ENCODE data around the gene IL6ST. TPM values are rescaled to one million over a fixed set of nuclear protein-coding genes. Genes with fewer than 3 reads are reported as not detected.

IL6ST gene
- total RNA-seq, 2 donors from 2014 or later: 186 to 228 TPM

DNA sequence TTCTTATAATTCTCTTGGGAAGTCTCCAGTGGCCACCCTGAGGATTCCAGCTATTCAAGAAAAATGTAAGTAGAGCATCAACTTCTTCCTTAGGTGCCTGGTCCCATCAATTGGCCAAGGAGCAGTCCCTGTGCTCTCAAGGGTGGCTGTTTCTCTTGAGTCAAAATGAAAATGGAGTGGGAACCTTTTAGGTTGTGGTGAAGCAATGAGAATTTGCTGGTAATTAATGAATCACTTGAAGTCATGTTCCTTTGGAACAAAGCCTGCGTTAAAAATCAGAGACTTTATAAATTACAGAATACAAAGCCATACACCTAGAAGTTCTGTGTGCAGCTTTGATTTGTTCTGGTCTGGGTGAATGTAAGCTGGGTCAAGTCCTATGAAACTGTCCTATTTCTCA lies 94.7 kb downstream of the IL6ST start:
- H3K4me3 ChIP-seq: no peak overlapping the region
- H3K27ac ChIP-seq: no peak overlapping the region
- intact Hi-C loops (cut with DNase I): no loop called here
- H3K27me3 ChIP-seq (replicated peaks; ENCODE audit: insufficient read depth): no peaks in the 10 kb centered on the region
- H3K36me3 ChIP-seq: no peaks in the 10 kb centered on the region
- 87% methylated on average over 1 of the region's 1 CpG for WGBS
- no peaks in the 10 kb centered on the region for H3K9me3 ChIP-seq
- DNase-seq (ENCODE audit: low spot score): no peak
- TF ChIP-seq, protein P1, sequence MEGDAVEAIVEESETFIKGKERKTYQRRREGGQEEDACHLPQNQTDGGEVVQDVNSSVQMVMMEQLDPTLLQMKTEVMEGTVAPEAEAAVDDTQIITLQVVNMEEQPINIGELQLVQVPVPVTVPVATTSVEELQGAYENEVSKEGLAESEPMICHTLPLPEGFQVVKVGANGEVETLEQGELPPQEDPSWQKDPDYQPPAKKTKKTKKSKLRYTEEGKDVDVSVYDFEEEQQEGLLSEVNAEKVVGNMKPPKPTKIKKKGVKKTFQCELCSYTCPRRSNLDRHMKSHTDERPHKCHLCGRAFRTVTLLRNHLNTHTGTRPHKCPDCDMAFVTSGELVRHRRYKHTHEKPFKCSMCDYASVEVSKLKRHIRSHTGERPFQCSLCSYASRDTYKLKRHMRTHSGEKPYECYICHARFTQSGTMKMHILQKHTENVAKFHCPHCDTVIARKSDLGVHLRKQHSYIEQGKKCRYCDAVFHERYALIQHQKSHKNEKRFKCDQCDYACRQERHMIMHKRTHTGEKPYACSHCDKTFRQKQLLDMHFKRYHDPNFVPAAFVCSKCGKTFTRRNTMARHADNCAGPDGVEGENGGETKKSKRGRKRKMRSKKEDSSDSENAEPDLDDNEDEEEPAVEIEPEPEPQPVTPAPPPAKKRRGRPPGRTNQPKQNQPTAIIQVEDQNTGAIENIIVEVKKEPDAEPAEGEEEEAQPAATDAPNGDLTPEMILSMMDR (IDR thresholded peaks at IDR 0.05): no peak
- TF ChIP-seq POLR2AphosphoS5 (IDR thresholded peaks at IDR 0.05) (no peak), POLR2A (IDR thresholded peaks at IDR 0.05) (no peak)
- H3K4me1 ChIP-seq (replicated peaks): no peaks in the 10 kb centered on the region

DNA sequence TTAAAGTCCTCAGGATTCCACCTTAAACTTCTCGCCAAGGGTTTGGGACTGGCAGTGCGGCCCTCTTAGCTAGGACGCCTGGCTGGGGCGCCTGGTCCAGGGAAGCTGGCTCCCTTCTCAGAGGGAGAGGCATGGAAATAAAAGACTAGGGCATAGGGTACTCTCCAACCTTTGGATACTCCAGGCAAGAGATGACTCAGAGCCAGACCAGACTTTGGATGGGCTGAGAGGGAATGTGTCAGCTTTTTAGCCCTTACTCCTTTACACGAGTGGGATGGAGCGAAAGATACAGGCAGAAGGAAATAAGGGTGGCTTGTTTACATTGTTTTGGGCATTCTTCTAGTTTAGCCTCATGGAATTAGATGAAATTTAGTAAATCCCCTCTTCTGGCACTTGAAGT lies 95.4 kb downstream of the IL6ST start:
- no peak for TF ChIP-seq POLR2A (IDR thresholded peaks at IDR 0.05)
- Histone ChIP-seq H3K4me1 (replicated peaks) (no peaks in the 10 kb centered on the region), H3K27me3 (replicated peaks; ENCODE audit: insufficient read depth) (no peaks in the 10 kb centered on the region), H3K4me3 (no peak overlapping the region), H3K9me3 (no peaks in the 10 kb centered on the region), H3K27ac (no peak overlapping the region), H3K36me3 (no peaks in the 10 kb centered on the region)
- WGBS: 93% methylated on average over 6 of the region's 6 CpGs
- intact Hi-C loops (cut with DNase I): no loop called here
- no peak for DNase-seq (ENCODE audit: low spot score)

DNA sequence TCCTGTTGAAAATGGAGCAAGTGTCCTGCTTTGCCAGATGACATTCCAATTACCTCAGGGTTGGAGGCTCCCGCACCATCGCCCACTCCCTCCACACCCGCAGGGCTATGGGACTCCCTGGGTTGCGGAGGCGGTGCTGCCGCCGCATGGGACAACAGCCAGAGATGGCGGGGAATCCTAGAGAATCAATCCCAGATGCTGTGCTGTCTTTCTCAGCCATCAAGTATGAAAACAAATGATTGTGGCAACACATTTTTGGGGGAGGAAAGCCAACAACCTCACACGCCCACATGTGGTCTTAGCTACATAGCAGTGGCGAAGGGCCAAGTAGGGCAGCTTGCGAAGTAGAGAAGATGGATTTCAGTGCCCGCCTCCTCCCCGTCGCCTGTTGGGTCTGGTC lies 96.9 kb downstream of the IL6ST start:
- no peak overlapping the region for H3K4me3 ChIP-seq
- WGBS: 83% methylated on average over 14 of the region's 14 CpGs
- H3K9me3 ChIP-seq: no peaks in the 10 kb centered on the region
- H3K27me3 ChIP-seq (replicated peaks; ENCODE audit: insufficient read depth): no peaks in the 10 kb centered on the region
- H3K27ac ChIP-seq: no peak overlapping the region
- intact Hi-C loops (cut with DNase I): no loop called here
- H3K4me1 ChIP-seq (replicated peaks): no peaks in the 10 kb centered on the region
- no peak for DNase-seq (ENCODE audit: low spot score)
- TF ChIP-seq, protein P1 (IDR thresholded peaks at IDR 0.05): no peak
- TF ChIP-seq POLR2A (IDR thresholded peaks at IDR 0.05) (no peak), POLR2AphosphoS5 (IDR thresholded peaks at IDR 0.05) (no peak)
- no peaks in the 10 kb centered on the region for H3K36me3 ChIP-seq

DNA sequence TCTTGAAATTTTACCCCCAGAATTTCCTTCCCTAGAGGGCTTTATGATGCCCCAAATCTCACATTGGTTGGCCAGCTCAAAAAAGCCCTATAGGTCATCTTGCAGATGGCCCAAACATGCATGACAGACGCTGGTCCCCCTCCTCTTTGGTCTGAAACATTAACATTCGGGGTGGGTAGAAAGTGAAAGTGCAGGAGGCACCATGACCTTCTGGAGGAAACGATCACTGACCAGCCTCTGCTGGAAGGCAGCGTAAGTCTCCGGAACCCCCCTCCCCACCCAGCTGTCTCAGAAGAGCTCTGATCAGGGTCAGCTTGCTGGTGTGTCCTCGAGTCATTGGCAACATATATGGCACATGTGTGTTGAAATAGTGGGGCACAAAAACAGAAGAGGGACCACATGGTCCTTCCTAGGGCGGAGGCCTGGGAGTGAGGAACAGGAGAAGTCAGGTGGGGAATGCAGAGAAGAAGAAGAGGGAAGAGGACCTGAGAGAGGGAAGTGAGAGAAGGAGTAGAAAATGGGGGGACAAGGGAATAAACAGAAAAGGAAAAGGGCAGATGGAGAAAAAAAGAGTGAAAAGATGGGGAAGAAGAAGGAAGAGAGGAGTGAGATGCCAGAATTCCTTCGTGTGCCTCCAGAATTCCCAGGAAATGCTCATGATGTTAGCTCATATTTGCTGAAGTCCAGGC lies 97.4 kb downstream of the IL6ST start:
- WGBS: 83% methylated on average over 8 of the region's 8 CpGs
- no peak for DNase-seq (ENCODE audit: low spot score)
- Histone ChIP-seq H3K4me3 (no peak overlapping the region), H3K27me3 (replicated peaks; ENCODE audit: insufficient read depth) (no peaks in the 10 kb centered on the region), H3K4me1 (replicated peaks) (no peaks in the 10 kb centered on the region), H3K36me3 (no peaks in the 10 kb centered on the region), H3K9me3 (no peaks in the 10 kb centered on the region), H3K27ac (no peak overlapping the region)
- intact Hi-C loops (cut with DNase I): no loop called here
- no peak for TF ChIP-seq POLR2A (IDR thresholded peaks at IDR 0.05)
- TF ChIP-seq, protein P1 (IDR thresholded peaks at IDR 0.05): no peak
- TF ChIP-seq POLR2AphosphoS5 (IDR thresholded peaks at IDR 0.05): no peak

DNA sequence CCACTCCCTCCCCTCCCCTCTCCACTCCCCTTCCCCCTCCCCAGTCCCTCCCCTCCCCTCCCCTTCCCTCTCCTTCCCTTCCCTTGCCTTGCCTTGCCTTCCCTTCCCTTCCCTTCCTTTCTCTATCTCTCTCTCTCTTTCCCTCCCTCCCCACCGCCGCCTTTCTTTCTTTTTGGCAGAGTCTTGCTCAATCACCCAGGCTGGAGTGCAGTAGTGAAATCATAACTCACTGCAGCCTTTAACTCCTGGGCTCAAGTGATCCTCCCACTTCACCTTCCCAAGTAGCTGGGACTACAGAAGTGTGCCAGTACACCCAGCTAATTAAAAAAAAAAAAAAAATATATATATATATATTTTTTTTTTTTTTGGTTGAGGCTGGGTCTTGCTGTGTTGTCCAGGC lies 98.1 kb downstream of the IL6ST start:
- intact Hi-C loops (cut with DNase I): no loop called here
- H3K27ac ChIP-seq: no peak overlapping the region
- no peak for DNase-seq (ENCODE audit: low spot score)
- H3K4me1 ChIP-seq (replicated peaks): no peaks in the 10 kb centered on the region
- H3K4me3 ChIP-seq: no peak overlapping the region
- no peaks in the 10 kb centered on the region for H3K9me3 ChIP-seq
- no peaks in the 10 kb centered on the region for H3K27me3 ChIP-seq (replicated peaks; ENCODE audit: insufficient read depth)
- 78% methylated on average over 2 of the region's 2 CpGs for WGBS
- H3K36me3 ChIP-seq: no peaks in the 10 kb centered on the region
- TF ChIP-seq, protein P1 (IDR thresholded peaks at IDR 0.05): no peak
- no peak for TF ChIP-seq POLR2AphosphoS5 (IDR thresholded peaks at IDR 0.05)
- TF ChIP-seq POLR2A (IDR thresholded peaks at IDR 0.05): no peak

Data from prostate gland (tissue), 2 donors.